Osteoblast (primary cell): ENCODE results near the gene IGFALS. TPM values are rescaled to one million over a fixed set of nuclear protein-coding genes. Genes with fewer than 3 reads are reported as not detected.

Source experiments
- DNase-seq: peaks from one replicate; pipeline ENCODE4 v3.0.0; 2011; ENCODE audit warnings: low spot score, mixed read lengths; ENCODE audit not compliant: insufficient read length; ENCODE audit errors: missing footprints
- H2AFZ ChIP-seq: 2 replicates; pipeline ENCODE4 v1.6.0; 2011; ENCODE audit warnings: mild to moderate bottlenecking, low read length
- H3K27ac ChIP-seq: 2 replicates; pipeline ENCODE4 v1.5.1; 2011; ENCODE audit warnings: mild to moderate bottlenecking, low read depth, low read length, moderate library complexity
- H3K27me3 ChIP-seq: 2 replicates; pipeline ENCODE4 v1.6.0; 2012; ENCODE audit warnings: mild to moderate bottlenecking, control low read depth, inconsistent platforms, low read length, moderate library complexity; ENCODE audit not compliant: insufficient read depth
- H3K36me3 ChIP-seq: 2 replicates; pipeline ENCODE4 v1.5.1; 2011; ENCODE audit warnings: mild to moderate bottlenecking, low read length, control low read depth, moderate library complexity; ENCODE audit not compliant: insufficient read depth
- H3K4me1 ChIP-seq: 2 replicates; pipeline ENCODE4 v1.5.1; 2011; ENCODE audit warnings: mild to moderate bottlenecking, low read length, control low read depth, moderate library complexity; ENCODE audit not compliant: insufficient read depth
- H3K4me2 ChIP-seq: 2 replicates; pipeline ENCODE4 v1.6.0; 2011; ENCODE audit warnings: mild to moderate bottlenecking, low read length; ENCODE audit not compliant: insufficient read depth
- H3K4me3 ChIP-seq: fragments of 200-600 bp; sonication (generic); 3 replicates; pipeline ENCODE4 v1.5.1; 2012; ENCODE audit warnings: mild to moderate bottlenecking, low read length, inconsistent platforms; ENCODE audit not compliant: insufficient read depth
- H3K79me2 ChIP-seq: 2 replicates; pipeline ENCODE4 v1.6.0; 2012; ENCODE audit warnings: mild to moderate bottlenecking, low read length, control low read depth, inconsistent platforms; ENCODE audit not compliant: insufficient read depth
- H3K9me3 ChIP-seq: 2 replicates; pipeline ENCODE4 v1.5.1; 2011; ENCODE audit warnings: low read depth, low read length, control low read depth
- H4K20me1 ChIP-seq: 2 replicates; pipeline ENCODE4 v1.6.0; 2012; ENCODE audit warnings: mild to moderate bottlenecking, low read length, control low read depth; ENCODE audit not compliant: insufficient read depth
- total RNA-seq: library from RNA; depleted of rRNA; stranded (reverse); fragments of >200 nt; gene quantifications from 2 replicates; pipeline ENCODE4 v1.2.3, GENCODE V29; 2012
- TF ChIP-seq, protein P1 (sequence below): IDR thresholded peaks from 2 replicates; pipeline ENCODE4 v1.5.1; 2011; ENCODE audit warnings: mild to moderate bottlenecking, low read depth, low read length, moderate library complexity; ENCODE audit errors: extremely low read depth

Gene IGFALS
- total RNA-seq, 1 donor = not detected

- Histone ChIP-seq H4K20me1 (peaks cover 11% of the 10 kb centered on the region), H3K27ac (no peak overlapping the region), H3K27me3 (no peaks in the 10 kb centered on the region), H3K4me2 (no peak overlapping the region), H3K4me1 (no peaks in the 10 kb centered on the region), H2AFZ (no peak overlapping the region), H3K4me3 (no peak overlapping the region), H3K36me3 (peaks cover 22% of the 10 kb centered on the region), H3K9me3 (no peaks in the 10 kb centered on the region), H3K79me2 (peaks cover 25% of the 10 kb centered on the region)
- TF ChIP-seq, protein P1, sequence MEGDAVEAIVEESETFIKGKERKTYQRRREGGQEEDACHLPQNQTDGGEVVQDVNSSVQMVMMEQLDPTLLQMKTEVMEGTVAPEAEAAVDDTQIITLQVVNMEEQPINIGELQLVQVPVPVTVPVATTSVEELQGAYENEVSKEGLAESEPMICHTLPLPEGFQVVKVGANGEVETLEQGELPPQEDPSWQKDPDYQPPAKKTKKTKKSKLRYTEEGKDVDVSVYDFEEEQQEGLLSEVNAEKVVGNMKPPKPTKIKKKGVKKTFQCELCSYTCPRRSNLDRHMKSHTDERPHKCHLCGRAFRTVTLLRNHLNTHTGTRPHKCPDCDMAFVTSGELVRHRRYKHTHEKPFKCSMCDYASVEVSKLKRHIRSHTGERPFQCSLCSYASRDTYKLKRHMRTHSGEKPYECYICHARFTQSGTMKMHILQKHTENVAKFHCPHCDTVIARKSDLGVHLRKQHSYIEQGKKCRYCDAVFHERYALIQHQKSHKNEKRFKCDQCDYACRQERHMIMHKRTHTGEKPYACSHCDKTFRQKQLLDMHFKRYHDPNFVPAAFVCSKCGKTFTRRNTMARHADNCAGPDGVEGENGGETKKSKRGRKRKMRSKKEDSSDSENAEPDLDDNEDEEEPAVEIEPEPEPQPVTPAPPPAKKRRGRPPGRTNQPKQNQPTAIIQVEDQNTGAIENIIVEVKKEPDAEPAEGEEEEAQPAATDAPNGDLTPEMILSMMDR = no peak
- DNase-seq = no peak
Observed at GRCh38 chr16:1820096-1820945, 26.8 kb upstream of the IGFALS start.

DNA sequence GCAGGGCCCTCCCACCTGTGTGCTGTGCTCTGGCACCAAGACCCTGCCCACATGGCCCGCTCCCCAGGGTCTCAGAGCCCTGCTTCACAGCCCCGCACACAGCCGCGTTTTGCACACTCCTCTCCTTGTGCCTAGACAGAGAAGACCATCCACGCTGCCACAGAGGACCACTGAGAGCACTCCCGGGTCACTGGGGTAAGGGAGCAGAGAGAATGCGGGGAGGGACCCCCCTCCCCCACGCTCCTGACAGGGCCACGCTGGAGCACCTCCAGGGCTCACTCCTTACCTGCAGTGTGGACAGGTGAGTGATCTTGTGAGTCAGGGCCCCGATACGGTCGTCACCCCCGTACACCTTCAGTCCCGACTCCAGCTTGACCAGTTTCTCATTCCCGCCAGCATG is 26.1 kb upstream of the IGFALS start:
- no peak overlapping the region for H2AFZ ChIP-seq
- TF ChIP-seq, protein P1 = no peak
- H3K4me1 ChIP-seq = no peaks in the 10 kb centered on the region
- H3K79me2 ChIP-seq = peaks cover 20% of the 10 kb centered on the region
- H3K27me3 ChIP-seq = no peaks in the 10 kb centered on the region
- DNase-seq = no peak
- no peak overlapping the region for H3K4me3 ChIP-seq
- H3K36me3 ChIP-seq = peaks cover 27% of the 10 kb centered on the region
- no peaks in the 10 kb centered on the region for H3K9me3 ChIP-seq
- H3K27ac ChIP-seq = no peak overlapping the region
- H3K4me2 ChIP-seq = no peak overlapping the region
- H4K20me1 ChIP-seq = peaks cover 11% of the 10 kb centered on the region

- Histone ChIP-seq H3K27ac (no peak overlapping the region), H3K9me3 (no peaks in the 10 kb centered on the region), H3K79me2 (peaks cover 14% of the 10 kb centered on the region), H2AFZ (no peak overlapping the region), H3K4me1 (no peaks in the 10 kb centered on the region), H3K4me3 (no peak overlapping the region), H3K4me2 (no peak overlapping the region), H3K36me3 (peaks cover 27% of the 10 kb centered on the region), H3K27me3 (no peaks in the 10 kb centered on the region), H4K20me1 (peaks cover 7% of the 10 kb centered on the region)
- TF ChIP-seq, protein P1 = no peak
- no peak for DNase-seq
Observed at GRCh38 chr16:1818873-1819525, 25.5 kb upstream of the IGFALS start.
